HepG2 (cell line): ENCODE data around the gene SLX9. TPM values are rescaled to one million over a fixed set of nuclear protein-coding genes. Genes with fewer than 3 reads are reported as not detected.

Experiments
- ATF6 ChIP-seq: sonication (generic); formaldehyde crosslinking; conservative IDR thresholded peaks from 2 replicates; pipeline ENCODE4 v1.4.0; 2020; ENCODE audit warnings: missing genetic modification reagents
- GATA4 ChIP-seq: sonication (generic); IDR thresholded peaks from 2 replicates; pipeline ENCODE4 v1.6.1; 2016; ENCODE audit warnings: antibody characterized with exemption, low read depth, borderline replicate concordance
- KDM5A ChIP-seq: fragments of 200-600 bp; sonication (generic); IDR thresholded peaks from 2 replicates; pipeline ENCODE4 v1.7.0; 2018; ENCODE audit warnings: antibody characterized with exemption, mild to moderate bottlenecking, low read length, borderline replicate concordance
- PBX2 ChIP-seq: IDR thresholded peaks from 2 replicates; pipeline ENCODE4 v1.6.1; 2016; ENCODE audit warnings: control low read depth
- PBX3 ChIP-seq: sonication (generic); formaldehyde crosslinking; IDR thresholded peaks from 2 replicates; pipeline ENCODE4 v1.8.1; 2023; ENCODE audit warnings: missing genetic modification reagents, inconsistent platforms, borderline replicate concordance
- ZBTB43 ChIP-seq: sonication (generic); formaldehyde crosslinking; conservative IDR thresholded peaks from 2 replicates; pipeline ENCODE4 v1.4.0; 2020; ENCODE audit warnings: missing genetic modification reagents
- ZBTB49 ChIP-seq: sonication (generic); formaldehyde crosslinking; IDR thresholded peaks from 2 replicates; pipeline ENCODE4 v1.4.0; 2020; ENCODE audit warnings: missing genetic modification reagents, borderline replicate concordance
- ZBTB8A ChIP-seq: sonication (generic); formaldehyde crosslinking; IDR thresholded peaks from 2 replicates; pipeline ENCODE4 v1.4.0; 2020; ENCODE audit warnings: mild to moderate bottlenecking, low read depth, missing genetic modification reagents, borderline replicate concordance
- ZNF33B ChIP-seq: sonication (generic); formaldehyde crosslinking; IDR thresholded peaks from 2 replicates; pipeline ENCODE4 v1.5.1; 2020; ENCODE audit warnings: mild to moderate bottlenecking, missing genetic modification reagents
- ZNF501 ChIP-seq: sonication (generic); formaldehyde crosslinking; IDR thresholded peaks from 2 replicates; pipeline ENCODE4 v1.5.1; 2020; ENCODE audit warnings: mild to moderate bottlenecking, moderate library complexity, missing genetic modification reagents
- ZNF646 ChIP-seq: sonication (generic); formaldehyde crosslinking; IDR thresholded peaks from 2 replicates; pipeline ENCODE4 v1.9.0; 2021; ENCODE audit warnings: mild to moderate bottlenecking, missing genetic modification reagents
- polyA plus RNA-seq, 8 experiments: library from polyadenylated mRNA; depleted of rRNA in 3 of 8; stranded (reverse) in 7 of 8; unstranded in 1 of 8; fragments of >200 nt; fragmentation: Illumina TruSeq in 4 of 8; extraction: Trizol in 4 of 8; gene quantifications; 2 replicates each; pipeline versions ENCODE4 v1.2.1 to v1.2.3, GENCODE V29; 2011 to 2016; ENCODE audit warnings: low read depth in 4 of 8, missing spikeins in 1 of 8, mixed read lengths in 1 of 8; ENCODE audit not compliant: insufficient read depth in 1 of 8
- total RNA-seq, 5 experiments: library from RNA; depleted of rRNA; stranded (reverse); fragments of >200 nt; fragmentation: Illumina TruSeq; extraction: Trizol; gene quantifications; 2 replicates each; pipeline ENCODE4 v1.2.3, GENCODE V29; 2016; ENCODE audit warnings: low read depth in 1 of 5

Gene SLX9
- total and polyA plus RNA-seq, 2 of the 13 experiments (the other 11 are each of a cell fraction or from before 2014, with no cell fraction given) = 21.0 to 47.1 TPM

- TF ChIP-seq ZNF646 (no peak), PBX2 (CRISPR knock-in tag) (no peak), PBX3 (CRISPR knock-in tag) (no peak), KDM5A (no peak; the same call in 1 of the 2 replicates), ZBTB8A (CRISPR knock-in tag) (no peak), ATF6 (CRISPR knock-in tag) (no peak), ZBTB43 (CRISPR knock-in tag) (peak; percentile 16; the same call in 1 of the 2 replicates), ZBTB49 (CRISPR knock-in tag) (no peak), ZNF33B (no peak), ZNF501 (CRISPR knock-in tag) (0 out of 2 replicates have a peak, but pooled peaks have one; percentile 24), GATA4 (no peak)
These were observed 28.3 kb upstream of the SLX9 start (continued) for GRCh38 chr21:44911384-44912157.
